ENCODE data around the gene IRGQ.
"Not testable (repeated sequence)": the region's sequence is repeated elsewhere in the genome, so short reads cannot be mapped to it uniquely, and the experiment has no call there.

Gene IRGQ

DNA sequence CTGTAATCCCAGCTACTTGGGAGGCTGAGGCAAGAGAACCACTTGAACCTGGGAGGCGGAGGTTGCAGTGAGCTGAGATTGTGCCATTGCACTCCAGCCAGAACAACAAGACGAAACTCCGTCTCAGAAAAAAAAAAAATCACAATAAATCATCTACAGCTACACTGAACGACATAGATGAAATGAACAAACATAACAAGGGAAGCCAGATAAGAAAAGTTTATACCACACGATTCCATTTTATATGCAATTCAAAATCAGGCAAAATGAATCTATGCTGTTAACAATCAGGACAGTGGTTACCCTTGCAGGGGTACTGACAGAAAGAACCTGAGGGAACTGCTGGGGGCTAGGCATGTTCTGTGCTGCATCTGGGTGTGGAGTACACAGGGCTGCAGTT, 26.3 kb downstream of the IRGQ start:
- no peak for DNase-seq

DNA sequence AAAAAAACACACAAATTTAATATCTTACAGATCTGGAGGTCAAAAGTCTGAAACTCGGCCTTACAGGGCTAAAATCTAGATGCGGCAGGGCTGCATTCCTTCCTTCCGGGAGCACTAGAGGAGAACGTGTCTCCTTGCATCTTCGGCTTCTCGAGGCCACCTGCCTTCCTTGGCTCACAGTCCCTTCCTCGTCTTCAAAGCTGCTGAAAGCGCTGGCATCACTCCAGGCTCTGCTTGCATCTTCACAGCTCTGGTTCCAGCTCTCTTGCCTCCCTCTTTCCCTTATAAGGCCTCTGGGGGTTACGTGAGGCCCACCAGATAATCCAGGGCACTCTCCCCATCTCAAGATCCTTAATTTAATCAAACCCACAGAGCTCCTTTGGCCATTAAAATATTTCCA, 31.1 kb downstream of the IRGQ start:
- no peak for DNase-seq

DNA sequence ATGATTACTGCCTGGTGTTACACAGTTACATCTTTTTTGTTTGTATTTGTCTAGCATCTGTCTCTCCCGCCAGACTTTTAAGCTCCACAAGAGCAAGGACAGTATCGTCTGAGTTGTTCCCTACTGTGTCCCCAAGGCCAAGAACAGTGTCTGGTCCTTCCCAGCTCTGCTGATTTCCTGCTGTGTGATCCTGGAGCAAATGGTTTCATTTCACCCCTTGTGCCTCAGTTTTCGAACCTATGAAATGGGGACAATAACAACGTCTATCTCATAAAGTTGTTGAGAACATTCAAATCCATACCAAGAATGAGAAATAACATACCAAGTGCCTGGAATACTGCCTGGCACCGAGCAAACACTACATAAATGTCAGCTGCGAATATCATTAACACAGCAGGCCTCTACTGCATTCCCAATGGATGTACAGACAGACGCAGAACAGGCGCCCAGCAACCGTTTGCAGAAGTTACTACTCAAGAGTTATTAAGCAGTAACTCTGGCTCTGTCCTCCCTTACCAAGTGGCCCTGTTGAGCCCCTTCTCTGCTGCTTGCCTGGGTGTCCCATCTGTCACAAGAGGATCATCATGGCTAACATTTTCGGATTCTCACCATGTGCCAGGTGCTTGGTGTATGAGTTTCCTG, 32.0 kb downstream of the IRGQ start:
- DNase-seq = no peak

DNA sequence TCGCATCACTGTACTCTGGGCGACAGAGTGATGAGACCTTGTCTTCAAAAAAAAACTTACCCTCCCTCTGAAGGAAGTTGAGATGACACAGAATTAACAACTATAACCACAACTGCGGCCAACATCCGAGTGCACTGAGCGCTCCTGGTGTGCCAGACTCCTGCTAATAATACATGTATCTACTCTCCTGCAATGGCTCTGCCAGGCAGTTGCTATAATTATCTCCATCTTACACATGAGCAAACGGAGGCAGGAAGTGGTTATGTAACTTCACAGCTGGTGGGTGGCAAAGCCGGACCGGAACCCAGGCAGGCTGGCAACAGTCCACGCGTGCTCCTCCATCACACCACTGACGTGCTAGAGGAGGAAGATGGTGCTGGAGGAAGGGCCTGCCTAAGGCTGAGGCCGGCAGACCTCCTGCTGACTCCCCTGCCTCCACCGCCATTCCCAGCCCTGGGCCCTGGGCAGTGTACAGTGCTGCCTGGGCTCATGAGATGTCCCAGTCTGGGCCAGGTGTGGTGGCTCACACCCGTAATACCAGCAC, 33.2 kb downstream of the IRGQ start:
- DNase-seq = no peak

DNA sequence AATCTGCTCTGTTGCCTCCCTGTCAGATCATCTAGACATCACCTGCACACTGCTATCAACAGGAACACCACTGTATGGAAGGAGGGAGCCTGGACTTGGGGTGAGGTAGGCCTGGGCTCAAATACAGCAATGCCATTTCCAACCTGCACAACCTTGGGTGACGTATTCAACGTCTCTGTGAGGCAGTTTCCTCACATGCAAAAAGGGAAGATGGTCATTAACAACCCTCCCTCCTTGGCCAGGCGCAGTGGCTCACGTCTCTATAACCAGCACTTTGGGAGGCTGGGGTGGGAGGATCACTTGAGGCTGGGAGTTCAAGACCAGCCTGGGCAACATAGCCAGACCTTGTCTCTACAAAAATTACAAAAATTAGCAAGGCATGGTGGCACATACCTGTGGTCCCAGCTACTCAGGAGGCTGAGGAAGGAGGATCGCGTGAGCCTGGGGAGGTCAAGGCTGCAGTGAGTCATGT, 33.7 kb downstream of the IRGQ start:
- no peak for DNase-seq

DNA sequence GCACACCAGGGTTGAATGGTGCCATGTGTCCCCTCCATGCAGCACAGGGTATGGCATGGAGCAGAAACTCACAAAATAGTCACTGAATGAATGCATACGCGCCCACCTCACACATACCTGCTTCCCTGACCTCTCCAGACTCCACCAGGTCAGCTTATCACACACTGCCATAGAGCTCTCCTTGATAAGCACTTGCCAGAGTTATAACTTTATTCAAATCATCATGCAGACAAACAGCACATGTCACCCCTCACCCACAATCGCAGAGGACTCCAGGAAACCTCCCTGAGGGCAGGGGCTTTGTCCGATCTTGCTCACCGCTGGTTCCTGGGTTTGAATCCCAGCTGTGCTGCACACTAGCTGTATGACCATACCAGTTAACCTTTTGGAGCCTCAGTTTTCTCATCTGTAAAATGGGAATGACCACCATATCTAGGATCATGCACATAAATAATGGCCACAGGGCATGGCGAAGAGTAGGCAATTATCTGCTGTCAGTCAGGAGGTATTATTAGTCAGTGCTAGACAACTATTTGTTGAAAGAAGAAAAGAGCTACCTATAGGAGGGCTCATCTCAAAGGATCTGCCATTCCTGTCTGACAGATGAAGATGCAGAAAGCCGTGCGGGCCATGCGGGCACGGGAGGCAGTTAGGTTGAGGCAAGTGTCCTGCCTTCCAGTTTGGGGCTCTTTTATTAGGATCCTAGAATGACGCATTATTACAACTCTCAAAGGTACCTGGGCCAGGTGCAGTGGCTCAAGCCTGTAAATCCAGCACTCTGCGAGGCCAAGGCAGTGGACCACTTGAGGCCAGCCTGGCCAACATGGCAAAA, 34.6 kb downstream of the IRGQ start:
- no peak for DNase-seq

DNA sequence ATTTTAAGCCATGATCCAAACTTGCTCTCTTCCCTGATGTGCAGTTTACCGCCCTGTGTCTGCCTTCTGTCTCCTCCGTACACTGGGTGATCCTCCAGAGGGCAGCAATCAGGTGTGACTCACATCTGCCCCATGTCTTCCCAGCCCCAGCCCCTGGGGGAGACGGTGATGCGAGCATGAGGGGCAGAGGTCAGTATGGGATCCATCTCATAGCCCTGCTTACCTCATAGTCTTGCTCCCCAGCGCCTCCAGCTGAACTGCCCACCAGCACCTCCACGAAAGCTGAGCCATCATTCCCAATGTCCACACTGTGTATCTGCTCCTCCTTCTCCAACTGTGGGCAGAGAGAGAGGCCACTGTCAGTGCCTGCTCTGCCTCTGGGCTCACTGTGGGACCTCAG, 35.2 kb downstream of the IRGQ start:
- DNase-seq = no peak

DNA sequence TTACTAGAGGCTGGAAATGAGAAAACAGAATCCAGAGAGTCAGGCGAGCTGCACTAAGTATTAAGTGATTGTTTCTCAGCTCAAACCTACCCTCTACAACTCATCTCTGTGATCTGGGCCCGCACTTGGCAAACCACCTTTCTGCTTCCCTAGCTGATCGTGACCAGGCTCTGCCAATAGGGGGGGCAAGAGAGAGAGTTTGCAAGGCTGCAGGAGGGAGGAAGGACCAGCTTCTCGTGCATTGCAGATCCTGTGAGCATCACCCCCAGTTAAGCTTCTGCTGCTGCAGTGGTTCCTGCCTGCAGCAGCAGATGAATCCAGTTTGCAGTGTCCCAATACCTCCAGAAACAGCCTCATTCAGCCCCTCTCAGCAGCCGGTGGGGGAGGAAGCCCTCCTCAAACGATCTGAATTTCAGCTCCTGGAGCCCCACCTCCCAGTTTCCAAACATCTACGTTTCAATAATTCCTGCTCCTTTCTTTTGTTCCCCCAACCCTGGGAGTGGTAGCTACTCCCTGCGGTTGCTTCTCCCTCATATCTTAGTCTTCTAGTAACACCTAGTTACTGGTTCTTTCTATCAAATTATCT, 40.7 kb downstream of the IRGQ start:
- no peak for DNase-seq

DNA sequence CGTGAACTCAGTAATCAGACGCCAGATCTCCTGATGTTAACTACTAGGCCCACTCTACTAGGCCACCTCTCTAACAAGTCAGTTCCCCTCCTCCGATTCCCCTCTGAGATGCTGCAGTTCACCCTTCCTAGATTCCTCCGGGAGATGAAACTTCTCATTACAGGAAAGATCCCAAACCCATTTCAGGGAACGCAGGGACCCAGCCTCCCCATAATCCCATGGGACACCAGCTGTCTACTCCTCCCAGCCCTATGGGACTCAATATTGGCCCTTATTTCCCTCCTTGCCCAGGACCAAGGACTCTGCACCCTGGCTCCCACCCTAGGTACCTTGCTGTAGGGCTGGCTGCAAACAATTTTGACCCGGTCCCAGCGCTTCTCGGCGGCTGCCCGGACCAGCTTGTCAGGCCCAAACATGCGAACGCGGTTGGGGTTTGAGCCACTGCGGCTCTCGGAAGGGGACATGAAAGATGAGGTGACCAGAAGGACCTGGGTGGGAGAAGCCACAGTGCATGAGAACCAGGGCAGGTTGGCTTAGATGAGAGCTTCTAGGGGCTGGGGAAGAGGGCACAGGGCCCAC, 41.5 kb downstream of the IRGQ start:
- DNase-seq = no peak

DNA sequence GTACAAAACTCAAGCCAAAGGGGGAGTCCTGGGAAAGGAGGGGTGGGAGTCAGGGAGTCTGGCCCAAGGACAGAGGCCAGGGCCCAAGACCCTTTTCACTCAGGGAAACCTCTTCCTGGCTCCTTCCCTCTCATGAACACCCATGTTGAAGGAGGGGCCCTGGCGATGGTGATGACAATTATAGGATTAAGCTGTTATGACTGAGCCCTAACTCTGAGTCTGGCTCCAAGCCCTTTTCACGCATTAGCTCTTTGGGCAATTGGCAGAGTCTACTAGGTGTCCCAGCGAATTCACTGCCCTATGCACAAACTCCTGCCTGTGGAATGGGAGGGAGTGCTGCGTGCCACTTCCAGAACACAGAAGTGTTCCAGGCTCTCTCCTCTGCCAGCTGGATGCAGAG, 42.3 kb downstream of the IRGQ start:
- no peak for DNase-seq

DNA sequence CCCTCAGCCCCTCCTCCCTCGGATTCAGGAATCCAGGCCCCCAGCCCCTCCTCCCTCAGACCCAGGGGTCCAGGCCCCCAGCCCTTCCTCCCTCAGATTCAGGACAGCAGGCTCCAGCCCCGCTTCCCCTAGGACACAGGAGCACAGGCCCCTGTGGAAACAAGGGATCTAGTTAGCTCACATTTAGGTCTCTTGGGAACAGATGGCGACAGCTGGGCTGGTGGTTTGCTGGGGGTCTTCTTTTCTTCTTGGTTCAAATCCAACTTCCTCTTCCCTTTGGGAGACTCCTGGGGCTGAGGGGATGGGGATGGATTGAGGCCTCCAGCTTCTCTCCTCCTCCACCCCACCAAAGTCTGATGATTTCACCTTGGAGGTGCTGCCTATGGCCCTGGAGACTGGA, 43.3 kb downstream of the IRGQ start:
- no peak for DNase-seq

DNA sequence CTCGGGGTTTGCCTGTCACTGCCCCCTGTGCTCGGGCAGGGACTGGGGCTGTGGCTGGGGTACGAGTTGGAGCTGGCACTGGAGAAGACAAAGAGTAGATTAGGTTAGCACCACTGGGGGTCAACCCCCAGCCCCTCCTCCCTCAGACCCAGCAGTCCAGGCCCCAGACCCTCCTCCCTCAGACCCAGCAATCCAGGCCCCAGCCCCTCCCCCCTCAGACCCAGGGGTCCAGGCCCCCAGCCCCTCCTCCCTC, 43.8 kb downstream of the IRGQ start:
- no peak for DNase-seq

DNA sequence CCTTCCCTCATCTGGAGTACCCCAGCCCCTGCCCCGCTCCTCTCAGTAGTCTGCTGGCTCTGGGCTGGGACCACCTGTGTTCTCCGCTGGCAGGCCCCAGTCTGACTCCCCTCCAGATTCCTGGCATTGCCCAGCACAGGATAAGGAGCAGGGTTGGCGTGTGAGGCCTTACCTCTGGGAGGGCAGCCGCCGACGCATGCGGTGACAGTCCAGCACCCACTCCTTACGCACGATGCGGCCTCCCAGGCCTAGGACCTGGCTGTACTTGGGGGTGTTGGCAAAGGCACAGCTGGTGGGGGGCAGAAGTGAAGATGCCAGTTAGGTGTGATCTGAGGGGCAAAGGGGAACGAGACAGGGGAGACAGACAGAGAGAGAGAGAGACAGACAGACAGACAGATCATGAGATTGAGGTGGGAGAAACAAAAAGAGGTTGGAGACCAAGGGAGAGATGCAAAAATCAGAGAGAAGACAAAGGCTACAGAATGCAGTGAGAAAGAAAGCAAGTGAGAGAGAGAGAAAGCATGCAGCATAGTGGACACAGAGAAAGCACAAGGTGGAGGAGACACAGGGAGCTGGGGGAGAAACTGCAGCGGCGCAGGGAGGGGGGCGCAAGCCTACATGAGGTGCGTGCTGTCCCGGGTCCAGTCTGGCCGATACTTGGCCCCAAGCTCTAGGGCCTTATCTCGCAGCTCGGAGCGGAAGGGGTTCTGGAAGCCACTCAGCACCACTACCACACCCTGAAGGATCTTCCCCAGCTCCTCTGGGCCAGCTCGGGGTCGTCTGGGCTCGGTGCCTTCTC, 44.3 kb downstream of the IRGQ start:
- no peak for DNase-seq

DNA sequence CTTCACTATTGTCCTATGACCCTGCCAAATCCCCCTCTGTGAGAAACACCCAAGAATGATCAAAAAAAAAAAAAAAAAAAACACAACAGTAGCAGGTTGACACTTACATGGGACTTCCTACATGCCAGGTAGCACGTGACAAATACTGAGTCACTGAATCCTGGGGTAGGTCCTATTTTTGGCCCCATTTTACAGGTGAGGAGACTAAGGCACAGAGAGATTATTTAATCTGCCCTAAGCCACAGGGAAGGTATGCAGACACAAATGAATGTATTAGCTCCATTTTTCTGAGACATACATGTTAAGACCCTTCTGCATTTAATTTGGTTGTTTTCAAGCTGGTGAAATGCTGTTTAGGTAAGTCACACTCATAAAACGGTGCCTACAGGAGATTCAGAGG, 47.2 kb downstream of the IRGQ start:
- DNase-seq = no peak

DNA sequence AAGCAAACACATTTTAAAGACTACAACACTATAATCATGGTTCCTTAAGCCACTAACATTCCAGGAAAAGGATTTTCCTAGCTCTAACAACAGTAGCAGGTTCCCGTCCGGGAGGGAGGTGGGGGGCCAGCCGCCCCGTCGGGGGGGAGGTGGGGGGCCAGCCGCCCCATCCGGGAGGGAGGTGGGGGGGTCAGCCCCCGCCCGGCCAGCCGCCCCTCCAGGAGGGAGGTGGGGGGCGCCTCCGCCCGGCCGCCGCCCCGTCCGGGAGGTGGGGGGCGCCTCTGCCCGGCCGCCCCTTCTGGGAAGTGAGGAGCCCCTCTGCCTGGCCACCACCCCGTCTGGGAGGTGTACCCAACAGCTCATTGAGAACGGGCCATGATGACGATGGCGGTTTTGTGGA, 48.0 kb downstream of the IRGQ start:
- not testable (repeated sequence) for DNase-seq

DNA sequence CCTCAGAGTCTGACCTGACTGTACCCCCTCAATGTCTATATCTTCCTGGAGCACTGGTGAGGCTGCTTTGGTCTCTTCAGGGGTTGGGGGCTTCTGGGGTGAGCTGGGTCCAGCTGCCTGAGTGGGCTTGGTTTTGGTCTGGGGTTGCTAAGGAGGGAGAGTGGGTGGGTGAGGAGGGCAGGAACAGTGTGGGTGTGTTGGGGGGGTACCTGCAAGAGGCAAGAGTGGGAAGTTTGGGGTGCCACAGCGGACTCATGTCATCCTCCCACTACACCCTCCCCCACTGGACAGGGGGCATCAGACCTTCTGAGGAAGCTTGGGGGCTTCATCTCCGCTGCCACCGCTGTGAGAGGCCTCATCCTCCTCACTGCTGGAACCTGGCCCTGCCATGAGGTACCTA, 49.4 kb downstream of the IRGQ start:
- no peak for DNase-seq

DNA sequence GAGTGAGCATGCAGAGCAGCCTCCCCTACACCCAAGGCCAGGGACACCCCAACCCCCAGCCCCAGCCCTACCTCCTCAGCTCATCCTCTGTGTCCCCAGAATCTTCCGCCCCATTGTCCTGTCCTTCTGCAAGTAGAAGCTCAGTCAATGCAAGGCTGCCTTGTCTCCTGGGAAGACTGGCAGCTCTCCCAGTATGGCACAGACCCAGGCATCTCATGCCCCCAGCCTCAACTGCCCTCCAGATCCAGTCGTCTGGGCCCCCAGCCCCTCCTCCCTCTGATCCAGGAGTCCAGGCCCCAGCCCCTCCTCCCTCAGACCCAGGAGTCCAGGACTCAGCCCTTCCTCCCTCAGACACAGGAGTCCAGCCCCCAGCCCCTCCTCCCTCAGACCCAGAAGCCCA, 50.0 kb downstream of the IRGQ start:
- DNase-seq = no peak

DNA sequence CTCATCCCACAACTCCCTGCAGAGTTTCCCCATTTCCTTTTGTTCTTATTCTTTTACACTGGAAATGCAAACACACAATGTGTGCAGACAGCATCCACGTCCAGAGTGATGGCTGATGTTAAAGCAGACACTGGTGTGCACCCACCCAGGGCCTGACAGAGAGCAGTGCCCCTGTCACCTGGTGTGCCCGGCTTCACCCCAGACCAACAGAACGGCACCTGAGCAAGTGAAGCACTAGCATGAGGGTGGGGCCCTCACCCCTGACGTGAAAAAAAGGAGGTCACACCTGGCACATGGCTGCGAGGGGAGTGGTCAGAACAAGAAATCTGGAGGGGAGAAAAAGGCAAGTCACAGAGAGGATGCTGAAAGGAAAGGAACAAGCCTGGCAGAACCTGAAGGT, 50.7 kb downstream of the IRGQ start:
- DNase-seq = no peak

DNA sequence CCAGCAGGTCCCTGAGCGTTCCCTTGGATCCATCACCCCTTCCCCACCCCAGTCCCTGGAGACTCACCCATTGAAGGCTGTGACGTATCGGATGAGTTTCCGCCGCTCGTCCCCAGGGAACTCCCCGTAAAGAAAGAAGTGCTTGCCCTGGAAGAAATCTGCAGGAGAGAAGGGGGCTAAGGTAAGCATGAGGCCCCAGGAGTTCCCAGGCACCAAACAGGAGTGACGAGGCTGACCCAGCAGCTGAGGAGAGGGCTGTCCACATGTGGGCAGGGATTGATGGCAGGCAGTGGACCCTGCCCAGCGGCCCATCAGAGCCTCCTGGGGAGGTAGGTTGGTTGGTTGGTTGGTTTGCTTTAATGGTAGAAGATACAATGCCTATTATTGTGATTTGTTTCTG, 51.9 kb downstream of the IRGQ start:
- no peak for DNase-seq

DNA sequence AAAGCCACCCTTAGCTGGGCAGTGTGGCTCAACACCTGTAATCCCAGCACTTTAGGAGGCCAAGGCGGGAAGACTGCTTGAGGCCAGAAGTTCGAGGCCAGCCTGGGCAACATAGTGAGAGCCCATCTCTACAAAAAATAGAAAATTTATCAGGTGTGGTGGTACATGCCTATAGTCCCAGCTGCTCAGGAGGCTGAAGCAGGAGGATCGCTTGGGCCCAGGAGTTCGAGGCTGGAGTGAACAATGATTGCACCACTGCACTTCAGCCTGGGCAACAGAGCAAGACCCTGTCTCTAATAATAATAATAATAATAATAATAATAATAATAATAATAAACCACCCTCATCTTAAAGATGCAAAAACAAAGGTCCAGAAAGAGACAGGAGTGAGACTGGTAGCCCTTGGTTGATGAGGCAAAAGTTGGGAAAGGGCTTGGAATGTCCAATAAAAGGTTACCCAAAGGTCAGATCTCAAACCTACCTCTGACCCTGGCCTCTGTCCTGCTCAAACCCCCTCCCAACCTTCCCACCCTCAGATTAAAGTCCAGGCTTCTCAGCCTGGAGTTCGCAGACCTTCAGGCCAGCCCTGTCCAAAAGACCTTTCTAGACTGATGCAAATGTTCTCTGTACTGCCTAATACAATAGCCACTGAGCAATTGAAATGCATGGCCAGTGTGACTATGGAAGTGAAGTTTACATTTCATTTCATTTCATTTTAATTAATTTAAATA, 53.8 kb downstream of the IRGQ start:
- no peak for DNase-seq

DNA sequence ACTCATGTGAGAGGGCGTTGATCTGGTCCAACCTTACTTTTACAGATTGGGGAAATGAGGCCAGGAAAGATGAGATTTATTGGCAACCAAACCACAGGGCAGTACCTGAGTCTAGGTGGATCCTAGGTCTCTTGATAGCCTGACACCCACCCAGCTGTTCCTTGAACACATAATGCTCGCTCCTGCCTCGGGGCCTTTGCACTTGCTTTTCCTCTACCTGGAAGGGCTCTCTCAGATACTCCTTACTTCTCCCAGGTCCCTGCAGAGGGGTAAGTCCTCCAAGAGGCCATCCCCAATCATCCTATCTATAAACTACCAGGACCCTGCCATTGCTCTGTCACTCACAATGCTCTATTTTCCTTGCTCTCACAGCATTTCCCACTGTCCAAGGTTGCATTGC, 55.6 kb downstream of the IRGQ start:
- DNase-seq = no peak

DNA sequence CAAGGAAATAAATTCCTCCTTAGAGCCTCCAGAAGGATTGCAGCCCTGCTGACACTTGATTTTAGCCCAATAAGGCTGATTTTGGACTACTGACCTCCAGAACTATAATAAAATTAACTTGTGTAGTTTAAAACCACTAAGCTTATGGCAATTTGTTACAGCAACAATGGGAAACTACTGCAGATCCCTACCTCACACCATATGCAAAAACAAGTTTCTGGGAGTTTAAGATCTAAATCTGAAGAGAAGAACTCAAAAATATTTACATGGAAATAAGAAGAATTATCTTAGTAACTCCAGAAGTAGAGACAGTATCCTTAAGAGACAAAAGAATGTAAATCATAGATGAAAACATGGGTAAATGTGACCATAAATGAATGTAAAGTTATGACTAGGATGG, 57.0 kb downstream of the IRGQ start:
- no peak for DNase-seq

Measured in GOT3 (cell line).